Kidney capillary endothelial cell (primary cell): ENCODE measurements around the gene CD99L2.

Experiments used
- DNase-seq: peaks from one replicate; pipeline ENCODE4 v3.0.0-alpha.2; 2018; ENCODE audit warnings: low spot score

Gene CD99L2

DNA sequence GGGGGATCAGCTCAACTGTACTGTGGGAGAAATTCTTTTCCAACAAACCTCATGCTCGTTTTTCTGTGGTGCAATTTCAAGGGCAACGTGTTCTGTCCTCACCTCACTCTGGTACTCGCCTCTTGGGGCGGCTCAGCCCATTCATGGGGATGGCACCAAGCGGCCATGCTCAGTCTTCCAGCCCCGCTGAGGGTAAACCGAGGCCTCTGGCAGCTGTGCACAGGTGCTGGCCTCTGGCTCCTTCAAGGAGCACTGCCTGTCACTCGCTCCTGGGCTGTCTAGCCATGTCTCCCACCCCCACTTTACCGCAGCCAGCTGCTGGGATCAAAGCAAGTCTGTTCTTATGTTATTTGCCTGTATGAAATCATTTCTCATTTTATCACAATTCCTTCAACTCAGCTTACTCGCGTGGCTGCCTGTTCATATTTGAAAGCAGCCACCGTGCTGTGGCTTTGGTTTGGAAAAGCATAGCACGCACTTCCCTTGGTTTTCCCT lies 135.1 kb downstream of the CD99L2 start:
- DNase-seq = no peak

DNA sequence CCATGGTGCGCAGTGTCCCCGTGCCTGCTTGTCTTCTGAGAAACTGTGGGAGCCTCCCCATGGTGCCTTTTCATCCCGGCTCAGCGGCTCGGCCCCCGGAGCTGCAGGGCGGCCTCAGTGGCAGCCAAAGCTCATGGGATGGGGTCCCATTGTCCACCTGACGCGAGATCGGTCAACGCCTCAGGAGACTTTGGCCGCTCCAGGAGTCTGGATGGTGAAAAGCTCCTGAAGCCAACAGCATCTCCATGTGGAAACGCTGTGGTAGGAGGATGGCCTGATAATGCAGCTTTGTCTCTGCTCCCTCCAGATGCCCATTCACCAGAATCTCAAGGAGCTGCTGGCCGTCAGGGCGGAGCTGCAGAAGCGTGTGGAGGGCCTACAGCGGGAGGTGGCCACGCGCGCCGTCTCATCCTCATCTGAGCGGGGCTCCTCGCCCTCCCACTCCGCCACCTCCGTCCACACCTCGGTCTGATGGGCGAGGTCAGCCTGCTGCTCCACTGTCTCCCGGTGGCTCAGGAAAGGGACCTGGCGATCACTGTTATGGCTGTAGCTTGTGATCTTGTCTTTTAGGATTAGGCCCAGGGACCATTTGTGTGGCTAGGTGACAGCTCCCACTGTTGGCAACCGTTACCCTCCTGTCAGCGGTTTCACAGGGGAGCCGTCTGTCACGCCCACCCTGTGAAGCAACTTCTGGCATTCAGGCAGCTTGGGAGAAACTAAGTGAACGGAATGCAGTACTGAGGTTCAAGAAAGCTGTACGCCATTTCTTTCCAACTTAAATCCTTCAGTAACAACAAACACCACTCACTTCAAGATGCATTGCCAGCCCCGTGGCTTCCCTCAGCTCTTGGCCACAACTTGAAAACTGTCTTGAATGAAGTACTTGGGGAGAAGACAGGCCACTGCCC lies 136.0 kb downstream of the CD99L2 start:
- DNase-seq = no peak

DNA sequence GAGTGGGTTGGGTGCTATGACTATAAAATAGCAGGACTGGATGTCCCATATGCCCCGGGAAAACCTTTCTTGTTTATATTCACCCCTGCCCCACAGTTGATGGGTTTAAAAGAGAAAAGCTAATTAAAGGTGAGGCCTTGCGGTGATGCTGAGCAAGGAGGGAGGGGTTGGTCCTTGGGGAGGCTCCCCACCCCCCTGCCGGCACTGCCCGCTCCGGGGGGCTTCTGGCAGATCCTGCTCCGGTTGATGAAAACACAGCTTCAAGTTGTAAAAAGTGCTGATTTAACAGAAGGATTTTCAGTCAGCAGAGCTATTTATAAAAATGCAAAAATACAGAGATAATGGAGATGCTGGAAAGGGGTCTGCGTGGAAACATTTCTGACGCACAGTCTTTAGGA lies 136.7 kb downstream of the CD99L2 start:
- DNase-seq = no peak

DNA sequence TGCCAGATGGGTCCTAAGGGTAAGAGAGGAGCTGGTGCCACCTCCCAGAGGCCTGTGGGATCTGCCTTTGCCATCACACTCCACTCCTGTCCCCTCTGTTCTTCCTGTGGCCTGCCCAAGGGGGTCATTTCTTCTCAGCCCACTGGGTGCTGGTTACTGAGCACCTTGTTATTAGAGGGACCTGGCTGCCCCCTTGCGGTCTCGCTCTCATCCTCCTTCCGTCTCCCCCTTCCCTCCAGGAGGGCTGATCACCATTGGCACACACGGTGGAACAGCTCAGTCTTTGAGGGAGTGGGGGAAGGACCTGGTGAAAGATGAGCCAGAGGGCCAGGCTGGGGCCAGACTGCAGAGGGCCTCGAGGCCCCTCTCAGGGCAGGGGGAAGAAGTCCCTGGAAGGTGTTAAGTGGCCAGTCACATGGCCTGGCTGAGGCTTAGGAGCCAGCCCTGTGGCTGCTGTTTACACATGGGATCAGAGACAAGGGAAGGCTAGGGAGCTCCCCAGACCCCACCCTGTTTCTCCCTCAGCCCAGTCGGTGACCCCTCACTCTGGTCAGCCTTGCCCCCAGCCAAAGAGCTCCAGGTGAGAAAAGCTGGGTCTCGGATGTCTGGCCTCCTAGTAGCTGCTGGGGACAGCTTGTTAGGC lies 137.2 kb downstream of the CD99L2 start:
- DNase-seq = no peak

DNA sequence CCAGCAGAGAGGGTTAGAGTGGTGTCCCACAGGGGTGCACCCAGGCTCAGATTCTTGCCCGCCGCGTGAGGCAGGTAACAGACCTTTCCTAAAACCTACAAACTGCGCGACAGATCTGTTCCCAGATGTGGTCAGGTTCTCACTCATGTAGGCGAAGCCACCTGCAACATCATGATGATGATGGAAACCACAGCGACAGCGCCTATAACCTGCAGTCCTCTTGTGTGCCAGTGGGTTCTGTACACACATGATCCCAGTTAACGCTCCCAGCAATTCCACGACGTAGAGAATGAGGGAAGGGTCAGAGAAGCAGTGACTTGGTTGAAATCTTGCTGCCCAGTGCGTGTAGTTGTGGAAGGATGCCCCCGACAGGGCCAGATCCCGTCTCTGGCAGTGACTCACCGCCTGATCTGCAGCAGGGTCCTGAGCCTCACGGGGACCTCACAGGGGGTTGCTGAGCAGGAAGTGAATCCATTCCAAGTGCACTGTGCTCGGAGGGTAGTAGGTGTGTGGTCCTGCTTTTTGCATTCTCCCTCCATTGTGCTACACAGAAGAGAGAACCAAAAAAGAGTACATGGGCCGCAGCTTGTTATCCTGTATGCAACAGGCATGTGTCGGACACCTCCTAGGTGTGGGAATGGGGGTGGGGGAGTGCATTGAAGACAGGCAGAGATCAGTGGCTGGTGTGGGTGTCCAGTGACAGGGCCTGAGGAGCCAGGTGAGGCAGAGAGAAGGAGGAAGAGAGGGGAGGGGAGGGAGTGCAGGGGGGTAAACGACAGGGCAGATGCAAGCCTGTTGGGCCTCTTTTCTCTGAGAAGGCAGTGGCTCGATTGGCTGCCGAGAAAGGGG lies 138.7 kb downstream of the CD99L2 start:
- DNase-seq = no peak

DNA sequence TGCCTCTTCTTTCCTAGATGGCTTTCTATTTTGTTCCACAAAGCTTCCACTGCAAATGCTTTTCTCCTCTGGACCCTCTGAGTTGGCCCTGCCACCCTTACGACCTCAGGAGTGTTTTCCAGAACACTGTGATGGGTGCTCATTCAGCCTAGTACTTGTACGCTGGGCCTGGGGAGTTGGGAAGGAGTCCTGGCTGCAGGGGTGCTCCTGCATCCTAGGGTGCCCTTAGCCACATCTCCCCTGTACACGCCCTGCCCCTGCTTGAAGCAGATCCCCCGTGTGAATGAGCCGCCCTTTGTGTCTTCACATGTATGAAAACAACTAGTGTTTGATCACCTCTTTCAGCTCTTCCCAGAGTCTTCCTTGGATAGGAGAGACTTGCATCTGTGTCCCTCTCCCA lies 141.1 kb downstream of the CD99L2 start:
- DNase-seq = no peak

DNA sequence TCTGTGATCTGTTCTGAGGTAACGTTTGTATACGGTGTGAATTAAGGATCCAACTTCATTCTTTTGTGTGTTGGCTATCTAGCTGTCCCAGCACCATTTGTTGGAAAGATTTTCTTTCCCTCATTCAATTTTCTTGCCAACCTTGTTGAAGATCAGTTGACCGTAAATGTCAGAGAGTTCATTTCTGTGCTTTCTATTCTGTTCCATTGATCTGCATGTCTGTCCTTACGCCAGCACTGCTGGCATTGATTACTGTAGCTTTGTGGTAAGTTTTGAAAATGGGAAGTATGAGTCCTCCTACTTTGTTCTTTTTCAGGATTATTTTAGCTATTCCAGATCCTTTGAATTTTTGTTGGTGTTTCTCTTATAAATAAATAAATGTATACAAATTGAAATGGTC lies 144.5 kb downstream of the CD99L2 start:
- no peak for DNase-seq

DNA sequence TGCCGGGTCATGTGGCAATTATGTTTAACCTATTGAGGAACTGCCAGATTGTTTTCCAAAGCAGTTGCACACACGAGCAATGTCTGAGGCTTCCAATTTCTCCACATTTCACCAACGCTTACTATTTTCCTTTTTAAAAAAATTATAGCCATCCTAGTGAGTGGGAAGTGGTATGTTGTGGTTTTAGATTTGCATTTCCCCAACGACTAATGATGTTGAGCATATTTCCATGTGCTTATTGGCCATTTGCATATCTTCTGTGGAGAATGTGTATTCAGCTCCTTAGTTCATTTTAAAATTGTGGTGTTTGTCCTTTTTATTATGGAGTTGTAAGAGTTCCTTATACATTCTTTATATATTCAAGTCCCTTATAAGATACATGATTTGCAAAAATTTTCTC lies 145.1 kb downstream of the CD99L2 start:
- DNase-seq = no peak

DNA sequence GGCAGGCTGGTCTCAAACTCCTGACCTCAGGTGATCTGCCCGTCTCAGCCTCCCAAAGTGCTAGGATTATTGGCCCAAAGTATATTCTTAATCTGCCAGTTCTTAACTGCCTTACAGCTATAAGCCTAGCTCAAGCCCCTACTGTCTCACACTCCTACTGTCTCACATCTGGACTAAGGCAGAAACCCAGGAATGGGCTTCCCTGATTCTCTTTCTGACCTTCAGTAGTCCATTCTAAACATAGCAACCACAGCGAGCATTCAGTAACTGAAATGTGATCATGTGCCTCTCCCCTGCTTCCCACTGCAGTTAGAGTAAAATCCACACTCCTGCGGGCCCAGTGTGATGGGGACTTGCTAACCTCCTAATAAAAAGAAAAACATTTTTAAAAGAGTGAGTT lies 146.3 kb downstream of the CD99L2 start:
- DNase-seq = no peak

DNA sequence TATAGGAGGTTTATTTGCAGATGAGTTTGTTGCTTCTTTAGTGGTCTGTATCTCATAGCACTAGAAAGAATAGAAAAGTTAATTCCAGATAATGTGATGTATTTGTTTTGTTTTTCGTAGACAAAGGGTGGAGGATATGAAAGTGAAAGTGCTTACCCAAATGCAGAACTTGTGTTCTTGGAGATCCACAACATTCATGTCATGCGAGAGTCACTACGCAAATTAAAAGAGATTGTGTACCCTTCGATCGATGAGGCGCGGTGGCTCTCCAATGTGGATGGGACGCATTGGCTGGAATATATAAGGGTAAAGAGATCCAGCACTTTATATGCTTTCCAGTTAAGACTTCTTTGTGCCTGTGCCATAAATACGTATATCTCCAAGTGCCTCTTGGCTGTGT lies 162.0 kb downstream of the CD99L2 start:
- no peak for DNase-seq

DNA sequence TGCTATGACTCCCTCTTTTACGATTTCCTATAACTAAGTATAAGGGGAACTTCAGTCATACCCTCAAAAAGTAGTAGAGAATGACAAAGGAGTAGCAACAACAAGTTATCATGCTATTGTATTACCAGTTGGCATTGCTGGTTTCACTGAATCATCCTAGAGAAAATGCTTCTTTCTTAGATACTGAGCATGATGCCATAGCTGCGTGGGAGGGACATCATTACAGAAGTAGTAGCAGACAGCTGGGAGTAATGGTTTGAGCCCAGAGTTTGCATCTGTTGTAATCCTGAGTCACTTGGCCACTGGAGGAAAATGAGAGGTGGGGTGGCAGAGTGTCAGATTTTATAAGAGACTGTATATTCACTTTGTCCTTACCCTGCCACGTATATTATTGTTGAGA lies 166.7 kb downstream of the CD99L2 start:
- peak; percentile 2 for DNase-seq

DNA sequence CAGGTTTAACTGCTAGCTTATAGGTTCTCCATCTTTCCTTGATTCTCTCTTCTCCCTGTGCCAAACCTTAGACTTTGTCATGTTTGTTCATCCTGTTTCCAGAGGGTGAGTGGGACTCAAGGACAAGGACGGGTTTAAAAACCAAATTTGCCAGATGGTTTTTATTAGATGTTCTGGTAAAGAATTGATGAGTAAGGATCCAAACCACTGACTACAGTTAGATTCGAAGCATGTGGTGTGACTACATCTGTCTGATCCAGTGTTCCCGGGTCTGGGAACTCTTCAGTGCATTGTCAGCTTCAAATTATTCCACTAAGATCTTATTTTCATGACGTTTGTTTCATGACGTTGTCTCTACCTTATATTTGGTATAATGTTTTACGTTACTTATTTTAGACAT lies 167.7 kb downstream of the CD99L2 start:
- no peak for DNase-seq

DNA sequence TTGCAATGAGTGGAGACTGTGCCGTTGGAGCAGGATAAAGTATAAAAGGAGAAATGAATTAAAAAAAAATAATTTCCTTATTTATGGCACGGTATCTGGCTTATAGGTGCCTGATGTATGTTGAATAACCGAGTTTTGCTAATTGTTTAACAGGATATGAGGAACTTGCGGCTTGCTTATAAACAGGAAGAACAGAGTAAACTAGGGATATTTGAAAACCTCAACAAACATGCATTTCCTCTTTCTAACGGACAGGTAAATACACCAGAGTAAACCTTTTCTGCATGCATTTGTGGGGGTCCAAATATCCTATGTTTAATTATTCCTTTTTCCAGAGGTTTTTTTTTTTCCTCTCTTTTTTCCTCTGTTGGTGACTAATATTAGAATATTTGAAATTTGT lies 168.5 kb downstream of the CD99L2 start:
- no peak for DNase-seq

DNA sequence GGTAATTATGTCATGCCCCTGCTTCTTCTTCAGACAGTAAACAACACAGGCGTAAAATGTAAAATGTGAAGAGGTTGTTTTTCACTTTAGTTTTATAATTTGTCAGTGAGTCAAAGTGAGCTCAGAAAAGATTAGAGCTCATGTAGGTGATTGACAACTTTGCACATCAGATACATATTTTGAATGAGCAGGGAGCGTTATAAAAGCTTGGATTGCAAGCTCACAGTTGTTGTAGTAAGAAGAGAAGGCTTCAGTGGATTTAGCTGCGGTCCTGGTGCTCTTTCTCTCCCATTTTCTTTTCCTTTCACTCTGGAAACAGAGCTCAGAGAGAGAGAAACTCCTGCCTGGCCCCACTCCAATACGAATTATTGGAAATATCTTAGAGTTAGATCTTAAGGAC lies 178.8 kb downstream of the CD99L2 start:
- DNase-seq = no peak
